ENCODE results near the gene SPTBN1. TPM values are rescaled to one million over a fixed set of nuclear protein-coding genes. Genes with fewer than 3 reads are reported as not detected.
A peak's percentile ranks its signal among the peaks of the same experiment; 100 is the strongest.

Gene SPTBN1
- total and polyA plus RNA-seq, 9 donors: 108 to 314 (median 232) TPM

DNA sequence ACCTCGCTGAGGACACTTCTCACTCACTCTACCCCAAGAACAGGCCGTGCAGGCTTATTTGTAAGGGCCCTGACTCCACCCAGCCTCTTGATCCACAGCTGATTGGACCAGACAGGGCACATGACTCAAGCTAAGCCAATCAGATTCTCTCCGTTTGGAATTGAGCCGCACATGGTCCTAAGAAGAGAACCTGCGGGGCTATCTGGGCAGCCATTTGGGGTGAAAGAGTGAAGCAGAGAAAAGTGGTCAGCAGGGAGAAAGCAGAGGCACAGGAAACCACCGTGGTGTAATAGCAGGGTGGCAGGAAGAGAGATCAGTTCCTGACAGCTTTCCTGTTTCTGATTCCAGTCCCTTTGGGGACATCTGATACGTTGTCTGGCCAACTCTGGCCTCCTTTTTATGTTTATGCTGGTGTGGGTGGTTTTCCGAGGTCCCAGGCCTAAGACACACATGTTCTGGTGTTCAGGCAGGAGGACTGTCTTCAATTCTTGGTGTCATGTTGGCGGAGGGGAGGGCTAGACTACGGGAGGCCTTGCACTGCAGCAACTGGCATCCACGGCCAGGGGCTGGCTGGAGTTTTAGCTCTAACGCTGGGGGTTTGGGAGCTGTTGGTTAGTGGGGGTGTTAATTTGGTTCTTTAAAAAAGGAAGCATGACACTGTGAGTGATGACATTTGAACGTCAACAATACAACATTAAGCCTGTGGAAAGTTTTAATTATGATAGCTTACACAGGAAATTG lies 26.1 kb upstream of the SPTBN1 start:
- Histone ChIP-seq H3K4me3 (no peak overlapping the region), H3K4me1 (ENCODE audit: insufficient read depth) (peaks cover 24% of the 10 kb centered on the region), H3K27me3 (no peaks in the 10 kb centered on the region), H3K9me3 (no peaks in the 10 kb centered on the region), H3K27ac (peak overlapping the region in 1 of 2 donors; percentile 11), H3K36me3 (no peaks in the 10 kb centered on the region)
- 83 to 89% (median 84%) methylated on average over 13 of the region's 13 CpGs for WGBS, 3 donors
- TF ChIP-seq EP300 (IDR thresholded peaks at IDR 0.05) (no peak), POLR2A (IDR thresholded peaks at IDR 0.05) (no peak)
- TF ChIP-seq, protein P1, sequence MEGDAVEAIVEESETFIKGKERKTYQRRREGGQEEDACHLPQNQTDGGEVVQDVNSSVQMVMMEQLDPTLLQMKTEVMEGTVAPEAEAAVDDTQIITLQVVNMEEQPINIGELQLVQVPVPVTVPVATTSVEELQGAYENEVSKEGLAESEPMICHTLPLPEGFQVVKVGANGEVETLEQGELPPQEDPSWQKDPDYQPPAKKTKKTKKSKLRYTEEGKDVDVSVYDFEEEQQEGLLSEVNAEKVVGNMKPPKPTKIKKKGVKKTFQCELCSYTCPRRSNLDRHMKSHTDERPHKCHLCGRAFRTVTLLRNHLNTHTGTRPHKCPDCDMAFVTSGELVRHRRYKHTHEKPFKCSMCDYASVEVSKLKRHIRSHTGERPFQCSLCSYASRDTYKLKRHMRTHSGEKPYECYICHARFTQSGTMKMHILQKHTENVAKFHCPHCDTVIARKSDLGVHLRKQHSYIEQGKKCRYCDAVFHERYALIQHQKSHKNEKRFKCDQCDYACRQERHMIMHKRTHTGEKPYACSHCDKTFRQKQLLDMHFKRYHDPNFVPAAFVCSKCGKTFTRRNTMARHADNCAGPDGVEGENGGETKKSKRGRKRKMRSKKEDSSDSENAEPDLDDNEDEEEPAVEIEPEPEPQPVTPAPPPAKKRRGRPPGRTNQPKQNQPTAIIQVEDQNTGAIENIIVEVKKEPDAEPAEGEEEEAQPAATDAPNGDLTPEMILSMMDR (IDR thresholded peaks at IDR 0.05): no peak
- intact Hi-C loops (cut with DNase I): no loop called here
- DNase-seq: no peak

DNA sequence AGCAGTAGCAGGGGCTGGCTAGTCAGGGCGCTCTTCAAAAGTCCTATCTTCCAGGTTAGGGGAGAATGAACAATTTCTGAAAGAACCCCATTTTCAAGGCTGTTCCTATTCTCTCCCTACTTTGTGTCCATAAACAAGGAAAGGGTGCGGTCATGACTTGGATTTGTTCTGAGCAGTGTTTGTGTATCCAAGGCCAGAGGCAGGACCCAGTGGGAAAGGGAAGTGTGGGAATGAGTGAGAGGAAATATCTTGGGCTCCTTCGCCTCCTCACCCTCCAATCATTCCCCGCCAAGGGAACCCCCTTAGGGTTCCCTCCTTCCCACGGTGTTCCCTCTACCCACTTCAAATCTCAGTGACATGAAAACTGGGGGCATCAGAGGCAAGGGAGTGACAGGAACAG lies 25.5 kb upstream of the SPTBN1 start:
- intact Hi-C loops (cut with DNase I): no loop called here

DNA sequence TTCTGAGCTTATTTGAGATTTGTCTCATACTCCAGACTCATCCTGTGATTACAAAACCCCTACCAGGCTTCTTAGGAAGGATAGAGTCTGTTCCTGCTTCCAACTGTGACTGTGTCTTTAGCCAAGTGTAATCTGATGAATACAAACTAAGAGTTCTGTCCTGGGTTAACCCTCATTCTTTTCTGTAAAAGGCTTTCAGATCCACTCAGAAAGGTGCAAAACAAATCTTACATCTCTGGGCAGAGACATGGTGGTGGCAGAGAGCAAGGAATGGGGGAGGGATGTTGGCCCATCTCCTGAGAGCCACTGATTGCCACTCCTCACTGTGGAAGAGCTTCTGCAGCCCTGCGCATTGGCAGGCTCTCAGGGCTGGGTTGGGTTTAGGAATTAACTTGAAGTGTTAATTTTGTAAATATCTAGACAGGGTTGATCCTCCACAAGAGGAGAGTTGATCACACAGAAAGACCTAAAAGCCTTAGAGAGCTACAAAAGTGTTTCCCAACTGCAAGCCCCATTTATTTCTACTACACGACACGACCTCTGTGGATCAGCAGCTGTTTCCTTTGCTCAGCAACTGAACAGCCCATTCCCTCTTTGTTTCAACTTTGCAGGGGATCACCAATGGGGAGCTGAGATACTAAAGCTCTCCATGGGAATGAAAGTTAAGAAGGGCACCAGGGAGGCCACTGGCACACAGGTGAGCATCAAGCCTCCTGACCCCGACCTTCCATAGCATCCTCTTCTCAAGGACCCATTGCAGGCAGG lies 23.7 kb upstream of the SPTBN1 start:
- Histone ChIP-seq H3K27me3 (no peaks in the 10 kb centered on the region), H3K27ac (no peak overlapping the region), H3K9me3 (no peaks in the 10 kb centered on the region), H3K36me3 (no peaks in the 10 kb centered on the region), H3K4me3 (no peak overlapping the region), H3K4me1 (ENCODE audit: insufficient read depth) (peaks cover 26% of the 10 kb centered on the region)
- 56 to 64% (median 64%) methylated on average over 4 of the region's 4 CpGs for WGBS, 3 donors
- no peak for TF ChIP-seq POLR2A (IDR thresholded peaks at IDR 0.05)
- TF ChIP-seq, protein P1 (IDR thresholded peaks at IDR 0.05): no peak
- DNase-seq: no peak
- intact Hi-C loops (cut with DNase I): no loop called here

More for the DNA sequence above, 25.5 kb upstream of the SPTBN1 start:
- no peak overlapping the region for H3K4me3 ChIP-seq
- H3K9me3 ChIP-seq: no peaks in the 10 kb centered on the region
- DNase-seq: peak in 2 of 5 donors; percentile 27 to 38
- no peak for TF ChIP-seq POLR2A (IDR thresholded peaks at IDR 0.05)
- no peak for TF ChIP-seq EP300 (IDR thresholded peaks at IDR 0.05)
- TF ChIP-seq, protein P1 (IDR thresholded peaks at IDR 0.05): no peak
- no peaks in the 10 kb centered on the region for H3K36me3 ChIP-seq
- H3K27me3 ChIP-seq: no peaks in the 10 kb centered on the region
- H3K4me1 ChIP-seq (ENCODE audit: insufficient read depth): peaks cover 25% of the 10 kb centered on the region
- no peak overlapping the region for H3K27ac ChIP-seq
- 65 to 69% (median 66%) methylated on average over 5 of the region's 5 CpGs for WGBS, 3 donors

GRCh38 chr2:54434229-54434628 lies 21.9 kb upstream of the SPTBN1 start:
- H3K4me1 ChIP-seq (ENCODE audit: insufficient read depth): peaks cover 22% of the 10 kb centered on the region
- intact Hi-C loops (cut with DNase I): no loop called here
- no peak for DNase-seq
- TF ChIP-seq EP300 (IDR thresholded peaks at IDR 0.05): no peak
- TF ChIP-seq POLR2A (IDR thresholded peaks at IDR 0.05): no peak
- TF ChIP-seq, protein P1 (IDR thresholded peaks at IDR 0.05): no peak
- WGBS, 3 donors: 94 to 97% (median 94%) methylated on average over 4 of the region's 4 CpGs
- no peaks in the 10 kb centered on the region for H3K9me3 ChIP-seq
- no peaks in the 10 kb centered on the region for H3K27me3 ChIP-seq
- H3K27ac ChIP-seq: no peak overlapping the region
- H3K36me3 ChIP-seq: no peaks in the 10 kb centered on the region
- H3K4me3 ChIP-seq: no peak overlapping the region

Measured in ovary (tissue), 9 donors.